Neural crest cell (in vitro differentiated cells): ENCODE data around the gene MTRFR. TPM values are rescaled to one million over a fixed set of nuclear protein-coding genes. Genes with fewer than 3 reads are reported as not detected.
A peak's percentile ranks its signal among the peaks of the same experiment; 100 is the strongest.

Experiments
- DNase-seq: peaks from one replicate; pipeline ENCODE4 v3.0.0; 2021; ENCODE audit warnings: low read depth, mixed read lengths, low spot score
- H3K27ac Mint-ChIP-seq: one replicate; pipeline ENCODE4 v1.8.0; 2021; ENCODE audit warnings: mild to moderate bottlenecking, mixed read lengths; ENCODE audit not compliant: unreplicated experiment
- H3K27me3 Mint-ChIP-seq: 2 replicates; pipeline ENCODE4 v1.8.0; 2021; ENCODE audit warnings: low read depth, mild to moderate bottlenecking, mixed read lengths
- H3K36me3 Mint-ChIP-seq: 2 replicates; pipeline ENCODE4 v1.8.0; 2021; ENCODE audit warnings: low read depth, mild to moderate bottlenecking, mixed read lengths
- H3K4me1 Mint-ChIP-seq: 2 replicates; pipeline ENCODE4 v1.8.0; 2021; ENCODE audit warnings: mixed read lengths
- H3K4me3 Mint-ChIP-seq: one replicate; pipeline ENCODE4 v1.8.0; 2021; ENCODE audit warnings: mild to moderate bottlenecking, mixed read lengths
- H3K9me3 Mint-ChIP-seq: 2 replicates; pipeline ENCODE4 v1.8.0; 2021; ENCODE audit warnings: mixed read lengths
- total RNA-seq: library from RNA; stranded (reverse); gene quantifications from 2 replicates; pipeline ENCODE4 v1.2.1, GENCODE V29; 2021
- TF ChIP-seq, protein P1 (sequence below): fragments of 200-600 bp; sonication (generic); conservative IDR thresholded peaks from 2 replicates; pipeline ENCODE4 v1.5.0; 2021; ENCODE audit warnings: antibody characterized with exemption, mild to moderate bottlenecking

MTRFR gene
- total RNA-seq, 1 donor from 2014 or later: 19.0 TPM

DNA sequence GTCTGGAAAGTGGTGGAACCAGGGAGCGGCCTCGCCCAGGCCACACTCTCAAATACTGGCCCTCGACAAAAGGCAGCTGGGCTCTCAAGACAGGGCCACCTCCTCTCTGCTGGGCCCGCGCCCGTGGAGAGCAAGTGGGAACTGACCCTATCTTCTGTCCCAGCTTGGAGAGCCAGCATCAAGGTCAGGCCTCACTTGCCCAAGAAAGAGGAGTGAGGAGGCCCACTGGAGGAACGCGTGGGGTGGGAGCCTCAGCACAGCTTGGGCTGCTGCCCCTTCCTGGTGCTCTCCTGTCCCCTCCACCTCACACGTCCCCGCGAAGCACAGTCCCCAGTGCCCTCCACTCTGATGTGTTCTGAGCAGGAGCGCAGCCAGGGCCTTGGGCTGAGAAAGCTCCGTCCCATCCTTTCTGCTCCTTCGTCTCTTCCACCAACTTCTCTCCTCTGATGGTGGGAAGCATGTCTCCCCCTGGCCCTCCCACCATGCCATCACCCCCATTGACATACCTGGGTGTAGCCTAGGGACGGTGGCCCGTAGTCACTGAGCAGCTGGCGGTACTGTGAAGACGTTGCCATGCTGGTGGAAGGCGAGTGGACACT, 33.5 kb downstream of the MTRFR start:
- H3K9me3 Mint-ChIP-seq: no peaks in the 10 kb centered on the region
- DNase-seq: no peak
- TF ChIP-seq, protein P1, sequence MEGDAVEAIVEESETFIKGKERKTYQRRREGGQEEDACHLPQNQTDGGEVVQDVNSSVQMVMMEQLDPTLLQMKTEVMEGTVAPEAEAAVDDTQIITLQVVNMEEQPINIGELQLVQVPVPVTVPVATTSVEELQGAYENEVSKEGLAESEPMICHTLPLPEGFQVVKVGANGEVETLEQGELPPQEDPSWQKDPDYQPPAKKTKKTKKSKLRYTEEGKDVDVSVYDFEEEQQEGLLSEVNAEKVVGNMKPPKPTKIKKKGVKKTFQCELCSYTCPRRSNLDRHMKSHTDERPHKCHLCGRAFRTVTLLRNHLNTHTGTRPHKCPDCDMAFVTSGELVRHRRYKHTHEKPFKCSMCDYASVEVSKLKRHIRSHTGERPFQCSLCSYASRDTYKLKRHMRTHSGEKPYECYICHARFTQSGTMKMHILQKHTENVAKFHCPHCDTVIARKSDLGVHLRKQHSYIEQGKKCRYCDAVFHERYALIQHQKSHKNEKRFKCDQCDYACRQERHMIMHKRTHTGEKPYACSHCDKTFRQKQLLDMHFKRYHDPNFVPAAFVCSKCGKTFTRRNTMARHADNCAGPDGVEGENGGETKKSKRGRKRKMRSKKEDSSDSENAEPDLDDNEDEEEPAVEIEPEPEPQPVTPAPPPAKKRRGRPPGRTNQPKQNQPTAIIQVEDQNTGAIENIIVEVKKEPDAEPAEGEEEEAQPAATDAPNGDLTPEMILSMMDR: no peak
- H3K27ac Mint-ChIP-seq: peak overlapping the region; percentile 87
- peak overlapping the region; percentile 99 for H3K4me3 Mint-ChIP-seq
- H3K36me3 Mint-ChIP-seq: peaks cover 17% of the 10 kb centered on the region
- H3K4me1 Mint-ChIP-seq: peaks cover 24% of the 10 kb centered on the region
- H3K27me3 Mint-ChIP-seq: peaks cover 8% of the 10 kb centered on the region

DNA sequence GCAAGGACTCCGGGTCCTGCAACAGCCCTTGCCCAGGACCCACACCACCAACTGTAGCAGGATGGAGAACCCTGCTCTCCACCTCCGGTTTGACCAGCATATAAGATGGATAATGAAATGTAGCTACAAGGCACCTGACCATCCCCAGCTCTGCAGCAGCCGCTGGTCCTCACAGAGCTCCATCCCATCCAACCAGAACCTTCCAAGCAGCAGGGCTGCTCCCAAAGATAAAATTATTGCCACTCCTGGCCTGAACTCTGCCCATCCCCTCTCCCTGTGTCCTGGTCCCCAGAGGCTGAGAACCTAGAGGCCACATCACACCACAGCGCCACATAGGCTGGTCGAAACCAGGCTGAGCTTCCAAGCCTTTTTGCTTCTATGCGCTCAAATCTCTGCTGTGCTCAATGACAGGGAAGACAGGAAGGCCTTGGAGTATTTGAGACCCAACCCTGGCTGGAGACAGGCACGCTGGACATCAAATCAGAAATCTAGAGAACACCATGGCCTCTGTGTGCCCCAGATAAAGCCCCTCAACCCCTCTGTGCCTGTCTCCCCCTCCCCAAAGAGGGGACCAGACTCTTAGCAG, 34.2 kb downstream of the MTRFR start:
- DNase-seq: no peak
- Mint-ChIP-seq H3K9me3 (no peaks in the 10 kb centered on the region), H3K4me1 (peaks cover 29% of the 10 kb centered on the region), H3K27ac (peak overlapping the region; percentile 87), H3K4me3 (peak overlapping the region; percentile 99), H3K36me3 (peaks cover 12% of the 10 kb centered on the region), H3K27me3 (peaks cover 8% of the 10 kb centered on the region)
- TF ChIP-seq, protein P1: no peak

DNA sequence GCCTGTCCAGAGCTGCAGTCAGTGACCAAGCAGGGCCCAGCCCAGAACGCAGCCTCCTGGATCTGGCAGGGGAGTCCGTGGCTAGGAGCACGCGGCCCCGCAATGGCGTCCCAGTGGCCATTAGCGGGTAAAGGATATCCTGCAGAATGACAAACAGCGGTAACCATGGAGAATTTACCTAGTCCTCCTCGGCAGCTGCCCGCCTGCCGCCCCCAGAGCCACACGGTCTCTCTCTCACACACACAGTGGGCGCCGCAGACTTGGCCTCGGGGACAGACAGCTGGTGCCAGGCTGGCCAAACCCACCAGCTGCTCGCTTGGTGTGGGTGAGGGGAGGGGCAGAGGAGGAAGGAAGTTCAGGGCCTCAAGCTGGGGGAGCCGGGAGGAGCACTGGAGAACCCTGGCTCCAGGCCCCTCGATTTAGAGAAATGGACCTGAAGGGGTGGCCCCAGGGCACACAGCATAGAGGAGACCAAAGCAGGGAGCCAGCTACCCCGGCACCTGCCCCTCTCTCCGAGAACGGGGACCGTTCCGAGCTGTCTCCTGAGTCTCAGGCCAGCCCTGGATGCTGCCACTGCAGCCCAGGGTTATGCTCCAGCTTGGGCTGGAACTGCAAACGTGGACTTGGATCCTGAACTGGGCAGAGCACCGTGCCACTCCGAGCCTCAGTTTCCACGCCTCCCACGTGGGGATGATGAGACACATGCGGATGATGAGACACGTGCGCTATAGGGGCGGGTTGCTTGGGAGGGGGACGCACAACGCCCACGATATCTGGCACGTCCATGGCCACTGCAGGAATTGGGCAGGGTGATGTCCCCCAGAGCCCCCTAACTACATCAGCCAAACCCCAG, 35.0 kb downstream of the MTRFR start:
- peaks cover 37% of the 10 kb centered on the region for H3K4me1 Mint-ChIP-seq
- no peak for DNase-seq
- H3K4me3 Mint-ChIP-seq: peak overlapping the region; percentile 99
- H3K9me3 Mint-ChIP-seq: no peaks in the 10 kb centered on the region
- H3K27me3 Mint-ChIP-seq: peaks cover 14% of the 10 kb centered on the region
- TF ChIP-seq, protein P1: no peak
- peak overlapping the region; percentile 88 for H3K27ac Mint-ChIP-seq
- peaks cover 14% of the 10 kb centered on the region for H3K36me3 Mint-ChIP-seq

DNA sequence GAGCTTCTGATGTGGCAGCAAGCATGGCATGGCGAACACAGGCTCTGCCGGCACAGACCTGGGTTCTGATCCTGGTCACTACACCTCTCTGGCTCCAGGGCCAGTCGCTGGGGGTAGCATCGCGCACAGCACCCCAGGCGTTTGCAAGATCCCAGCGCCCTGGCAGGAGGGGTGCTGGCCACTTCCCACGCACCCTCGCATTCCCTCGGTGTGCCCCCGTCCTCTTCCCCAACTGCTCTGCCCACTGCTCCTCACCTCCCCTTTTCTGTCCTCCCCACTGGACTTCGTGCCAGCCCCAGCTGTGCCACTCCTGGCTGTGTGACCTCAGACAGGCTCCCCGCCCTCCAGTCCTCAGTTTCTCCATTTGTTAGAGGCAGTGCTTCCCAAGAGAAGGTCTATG, 35.6 kb downstream of the MTRFR start:
- Mint-ChIP-seq H3K4me1 (peaks cover 40% of the 10 kb centered on the region), H3K9me3 (no peaks in the 10 kb centered on the region), H3K27me3 (peaks cover 16% of the 10 kb centered on the region), H3K36me3 (peaks cover 14% of the 10 kb centered on the region), H3K4me3 (peak overlapping the region; percentile 99), H3K27ac (peak overlapping the region; percentile 99)
- TF ChIP-seq, protein P1: no peak
- no peak for DNase-seq

GRCh38 chr12:123269395-123269892, 36.2 kb downstream of the MTRFR start:
- H3K36me3 Mint-ChIP-seq: peaks cover 13% of the 10 kb centered on the region

More at GRCh38 chr12:123269395-123269892, 36.2 kb downstream of the MTRFR start:
- no peaks in the 10 kb centered on the region for H3K9me3 Mint-ChIP-seq
- peak overlapping the region; percentile 99 for H3K4me3 Mint-ChIP-seq
- peak; percentile 82 for DNase-seq
- peaks cover 40% of the 10 kb centered on the region for H3K4me1 Mint-ChIP-seq
- H3K27me3 Mint-ChIP-seq: peaks cover 16% of the 10 kb centered on the region
- TF ChIP-seq, protein P1: no peak
- H3K27ac Mint-ChIP-seq: peak overlapping the region; percentile 100
